Measurements from ENCODE around the gene PAPPA.

Gene PAPPA

GRCh38 chr9:116223926-116224325 is 70.3 kb downstream of the PAPPA start:
- no peak for DNase-seq (ENCODE audit: low read depth in 2 of 2)

- DNase-seq (ENCODE audit: low read depth in 2 of 2), result no peak
Measured at GRCh38 chr9:116230051-116230632, 76.6 kb downstream of the PAPPA start.

- DNase-seq (ENCODE audit: low read depth in 2 of 2), result no peak
Measured at GRCh38 chr9:116232424-116233159, 79.0 kb downstream of the PAPPA start.

- DNase-seq (ENCODE audit: low read depth in 2 of 2), result no peak
Measured at GRCh38 chr9:116233160-116233530, 79.6 kb downstream of the PAPPA start.

- DNase-seq (ENCODE audit: low read depth in 2 of 2), result peak; percentile 98
Measured at GRCh38 chr9:116234081-116234480, 80.5 kb downstream of the PAPPA start.

- no peak for DNase-seq (ENCODE audit: low read depth in 2 of 2)
Measured at GRCh38 chr9:116236979-116237378, 83.4 kb downstream of the PAPPA start.

- DNase-seq (ENCODE audit: low read depth in 2 of 2), result no peak
Measured at GRCh38 chr9:116237456-116237855, 83.9 kb downstream of the PAPPA start.

- DNase-seq (ENCODE audit: low read depth in 2 of 2), result peak; percentile 76 to 78
Measured at GRCh38 chr9:116238225-116238624, 84.6 kb downstream of the PAPPA start.

- no peak for DNase-seq (ENCODE audit: low read depth in 2 of 2)
Measured at GRCh38 chr9:116238776-116239340, 85.3 kb downstream of the PAPPA start.

- no peak for DNase-seq (ENCODE audit: low read depth in 2 of 2)
Measured at GRCh38 chr9:116243708-116244107, 90.1 kb downstream of the PAPPA start.

GRCh38 chr9:116247284-116247683 is 93.7 kb downstream of the PAPPA start:
- no peak for DNase-seq (ENCODE audit: low read depth in 2 of 2)

- no peak for DNase-seq (ENCODE audit: low read depth in 2 of 2)
Measured at GRCh38 chr9:116247791-116248374, 94.3 kb downstream of the PAPPA start.

GRCh38 chr9:116250891-116251290 is 97.3 kb downstream of the PAPPA start:
- peak; percentile 45 to 50 for DNase-seq (ENCODE audit: low read depth in 2 of 2)

GRCh38 chr9:116251366-116251765 is 97.8 kb downstream of the PAPPA start:
- DNase-seq (ENCODE audit: low read depth in 2 of 2), result no peak

GRCh38 chr9:116260531-116260930 is 106.9 kb downstream of the PAPPA start:
- DNase-seq (ENCODE audit: low read depth in 2 of 2), result no peak

GRCh38 chr9:116262448-116262847 is 108.9 kb downstream of the PAPPA start:
- no peak for DNase-seq (ENCODE audit: low read depth in 2 of 2)

GRCh38 chr9:116264361-116264760 is 110.8 kb downstream of the PAPPA start:
- DNase-seq (ENCODE audit: low read depth in 2 of 2), result no peak

GRCh38 chr9:116267021-116267420 is 113.4 kb downstream of the PAPPA start:
- peak; percentile 52 to 60 for DNase-seq (ENCODE audit: low read depth in 2 of 2)

GRCh38 chr9:116269250-116269649 is 115.7 kb downstream of the PAPPA start:
- peak in 1 of 2 experiments; percentile 17 for DNase-seq (ENCODE audit: low read depth in 2 of 2)

GRCh38 chr9:116270546-116270945 is 117.0 kb downstream of the PAPPA start:
- no peak for DNase-seq (ENCODE audit: low read depth in 2 of 2)

GRCh38 chr9:116271340-116271739 is 117.7 kb downstream of the PAPPA start:
- no peak for DNase-seq (ENCODE audit: low read depth in 2 of 2)

- no peak for DNase-seq (ENCODE audit: low read depth in 2 of 2)
Measured at GRCh38 chr9:116271991-116272390, 118.4 kb downstream of the PAPPA start.

GRCh38 chr9:116274293-116274692 is 120.7 kb downstream of the PAPPA start:
- no peak for DNase-seq (ENCODE audit: low read depth in 2 of 2)
